NB4 (cell line): ENCODE measurements around the gene ADAM23.

ENCODE experiments used
- DNase-seq: peaks from one replicate; pipeline ENCODE4 v3.0.0; 2010; ENCODE audit warnings: low read depth
- H3K4me3 ChIP-seq: one replicate; pipeline ENCODE4 v1.5.1; 2011; ENCODE audit warnings: mild to moderate bottlenecking, low read depth, low read length, moderate library complexity
- MYC ChIP-seq: IDR thresholded peaks from 2 replicates; pipeline ENCODE4 v1.6.1; 2011; ENCODE audit warnings: low read depth, low read length
- POLR2A ChIP-seq: IDR thresholded peaks from 2 replicates; pipeline ENCODE4 v1.6.1; 2011; ENCODE audit warnings: mild to moderate bottlenecking; ENCODE audit not compliant: insufficient read length; ENCODE audit errors: extremely low read depth
- TF ChIP-seq, protein P1 (sequence below): IDR thresholded peaks from one replicate; pipeline ENCODE4 v1.5.1; 2012; ENCODE audit warnings: low read depth, low read length
- TF ChIP-seq, protein P2 (sequence below): IDR thresholded peaks from 2 replicates; pipeline ENCODE4 v1.6.1; 2011; ENCODE audit warnings: low read depth, low read length

The ADAM23 gene

GRCh38 chr2:206540757-206541156 is 97.4 kb downstream of the ADAM23 start:
- no peak for DNase-seq
- TF ChIP-seq MYC (no peak), POLR2A (no peak)
- TF ChIP-seq, protein P1, sequence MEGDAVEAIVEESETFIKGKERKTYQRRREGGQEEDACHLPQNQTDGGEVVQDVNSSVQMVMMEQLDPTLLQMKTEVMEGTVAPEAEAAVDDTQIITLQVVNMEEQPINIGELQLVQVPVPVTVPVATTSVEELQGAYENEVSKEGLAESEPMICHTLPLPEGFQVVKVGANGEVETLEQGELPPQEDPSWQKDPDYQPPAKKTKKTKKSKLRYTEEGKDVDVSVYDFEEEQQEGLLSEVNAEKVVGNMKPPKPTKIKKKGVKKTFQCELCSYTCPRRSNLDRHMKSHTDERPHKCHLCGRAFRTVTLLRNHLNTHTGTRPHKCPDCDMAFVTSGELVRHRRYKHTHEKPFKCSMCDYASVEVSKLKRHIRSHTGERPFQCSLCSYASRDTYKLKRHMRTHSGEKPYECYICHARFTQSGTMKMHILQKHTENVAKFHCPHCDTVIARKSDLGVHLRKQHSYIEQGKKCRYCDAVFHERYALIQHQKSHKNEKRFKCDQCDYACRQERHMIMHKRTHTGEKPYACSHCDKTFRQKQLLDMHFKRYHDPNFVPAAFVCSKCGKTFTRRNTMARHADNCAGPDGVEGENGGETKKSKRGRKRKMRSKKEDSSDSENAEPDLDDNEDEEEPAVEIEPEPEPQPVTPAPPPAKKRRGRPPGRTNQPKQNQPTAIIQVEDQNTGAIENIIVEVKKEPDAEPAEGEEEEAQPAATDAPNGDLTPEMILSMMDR: no peak
- TF ChIP-seq, protein P2, sequence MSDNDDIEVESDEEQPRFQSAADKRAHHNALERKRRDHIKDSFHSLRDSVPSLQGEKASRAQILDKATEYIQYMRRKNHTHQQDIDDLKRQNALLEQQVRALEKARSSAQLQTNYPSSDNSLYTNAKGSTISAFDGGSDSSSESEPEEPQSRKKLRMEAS: no peak
- H3K4me3 ChIP-seq: no peak overlapping the region

DNA sequence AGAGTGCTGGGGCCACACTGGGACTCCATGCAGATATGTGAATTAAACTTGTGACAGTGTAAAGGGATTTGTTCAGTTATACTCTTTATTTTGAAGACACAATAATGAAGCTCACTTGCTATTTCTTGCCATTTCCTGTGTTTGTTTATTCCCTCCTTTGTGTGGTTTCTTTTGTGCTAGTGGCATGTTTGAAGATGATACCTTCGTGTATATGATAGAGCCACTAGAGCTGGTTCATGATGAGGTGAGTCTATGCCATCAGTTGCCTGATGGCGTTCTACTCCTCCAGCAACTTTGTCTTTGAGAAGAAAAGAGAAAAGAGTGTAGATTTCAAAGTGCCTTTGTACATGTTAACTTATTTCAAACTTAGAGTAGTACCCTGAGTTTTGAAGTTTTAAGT is 99.7 kb downstream of the ADAM23 start:
- no peak overlapping the region for H3K4me3 ChIP-seq
- no peak for DNase-seq
- TF ChIP-seq, protein P2: no peak
- TF ChIP-seq, protein P1: no peak
- no peak for TF ChIP-seq MYC
- TF ChIP-seq POLR2A: no peak

GRCh38 chr2:206548383-206548782 is 105.1 kb downstream of the ADAM23 start:
- no peak for DNase-seq
- TF ChIP-seq, protein P1: no peak
- TF ChIP-seq MYC: no peak
- TF ChIP-seq, protein P2: no peak
- no peak for TF ChIP-seq POLR2A
- no peak overlapping the region for H3K4me3 ChIP-seq

DNA sequence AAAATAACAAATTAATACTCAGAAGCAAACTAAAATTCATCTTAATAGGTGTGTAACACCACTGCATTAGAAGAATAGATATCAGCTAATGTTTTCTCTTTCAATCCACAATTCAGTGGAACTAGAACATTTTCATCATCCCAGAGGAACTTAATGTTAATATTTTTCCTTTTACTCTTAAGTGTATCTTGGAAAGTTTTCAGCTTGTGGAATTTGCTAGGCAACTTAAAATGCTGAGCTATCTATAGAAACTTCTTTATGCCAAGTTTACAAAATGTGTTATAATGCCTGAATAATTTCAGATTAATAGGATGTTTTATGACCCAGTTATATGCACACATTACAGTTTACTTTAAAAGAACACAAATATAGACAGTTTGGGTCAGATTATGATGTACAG is 112.4 kb downstream of the ADAM23 start:
- no peak for DNase-seq
- TF ChIP-seq, protein P2: no peak
- no peak for TF ChIP-seq POLR2A
- TF ChIP-seq, protein P1: no peak
- TF ChIP-seq MYC: no peak
- H3K4me3 ChIP-seq: no peak overlapping the region

DNA sequence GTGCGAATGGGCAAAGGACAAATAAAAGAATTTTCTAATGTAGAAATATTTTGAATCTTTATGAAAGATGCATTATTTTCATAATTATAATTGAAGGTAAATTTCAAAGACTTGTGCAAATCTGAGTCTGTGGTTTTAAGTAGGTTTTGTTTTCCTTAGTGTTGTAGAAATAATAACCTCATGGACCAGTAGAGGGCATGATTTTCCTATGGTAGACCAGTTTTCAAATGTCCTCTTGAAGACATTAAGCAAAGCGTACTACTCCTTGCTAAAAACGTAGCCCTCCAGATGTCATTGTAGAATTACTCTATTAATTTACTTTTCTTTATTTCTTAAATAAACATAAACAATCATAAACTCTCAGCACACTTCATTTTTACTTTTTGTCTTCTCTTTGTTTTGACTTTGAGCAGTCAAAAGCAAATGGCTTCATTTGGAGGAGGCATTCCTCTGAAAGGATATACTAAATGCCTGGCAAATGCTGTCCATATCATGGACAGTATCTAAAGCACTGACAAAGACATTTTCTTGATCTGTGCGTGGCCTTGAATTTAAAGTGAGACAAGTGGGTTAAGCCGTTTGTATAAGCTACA is 113.1 kb downstream of the ADAM23 start:
- no peak overlapping the region for H3K4me3 ChIP-seq
- peak; percentile 64 for DNase-seq
- TF ChIP-seq MYC: no peak
- TF ChIP-seq, protein P1: peak; percentile 35

DNA sequence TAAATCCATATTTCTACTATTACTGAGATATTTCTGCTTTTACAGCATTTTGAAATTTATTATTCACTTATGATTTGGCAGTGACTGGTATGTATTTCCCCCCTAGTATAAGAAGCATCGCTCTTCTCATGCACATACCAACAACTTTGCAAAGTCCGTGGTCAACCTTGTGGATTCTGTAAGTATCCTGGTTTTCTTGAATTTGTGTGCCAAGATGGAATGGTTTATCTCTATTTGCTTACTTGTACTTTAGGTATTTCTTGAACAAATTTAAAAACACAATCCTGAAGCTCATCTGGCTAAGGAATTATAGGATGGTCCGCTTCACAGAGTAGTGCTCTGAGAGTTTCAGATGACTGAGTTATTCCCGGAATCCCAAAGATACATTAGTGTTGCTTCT is 114.0 kb downstream of the ADAM23 start:
- H3K4me3 ChIP-seq: no peak overlapping the region
- DNase-seq: no peak
- no peak for TF ChIP-seq MYC
- TF ChIP-seq, protein P2: no peak
- no peak for TF ChIP-seq POLR2A
- TF ChIP-seq, protein P1: no peak
